ENCODE measurements around the gene TCERG1.

The TCERG1 gene

GRCh38 chr5:146446861-146447733 is at the start of gene TCERG1:
Gene TCERG1 (plus strand): TSS chr5:146447333. CDS start chr5:146447350, 17 bp downstream.
- peak; percentile 91 for DNase-seq

DNA sequence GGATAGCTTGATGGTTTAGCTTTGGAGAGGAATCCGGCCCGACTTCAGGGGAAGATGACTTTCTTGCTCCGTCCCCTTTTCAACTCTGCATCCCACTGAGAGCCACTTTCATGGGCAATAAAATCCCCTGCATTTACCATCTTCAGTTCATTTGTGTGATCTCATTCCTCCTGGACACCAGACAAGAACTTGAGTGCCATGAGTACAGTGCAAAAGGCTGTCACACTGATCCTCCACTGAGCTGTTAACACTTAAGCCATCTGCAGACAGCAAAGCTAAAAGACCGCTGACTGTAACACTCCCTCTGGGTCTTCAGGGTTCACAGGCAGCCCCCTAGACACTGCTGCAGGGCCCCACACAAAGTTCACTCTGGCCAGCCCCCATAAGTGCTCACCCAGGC is 48.3 kb upstream of the TCERG1 start:
- DNase-seq: peak; percentile 20

- DNase-seq: no peak
These were observed 47.7 kb upstream of the TCERG1 start for GRCh38 chr5:146399481-146399880.

- DNase-seq: no peak
These were observed 46.9 kb upstream of the TCERG1 start for GRCh38 chr5:146400201-146400600.

- DNase-seq: no peak
These were observed 46.1 kb upstream of the TCERG1 start for GRCh38 chr5:146401021-146401420.

DNA sequence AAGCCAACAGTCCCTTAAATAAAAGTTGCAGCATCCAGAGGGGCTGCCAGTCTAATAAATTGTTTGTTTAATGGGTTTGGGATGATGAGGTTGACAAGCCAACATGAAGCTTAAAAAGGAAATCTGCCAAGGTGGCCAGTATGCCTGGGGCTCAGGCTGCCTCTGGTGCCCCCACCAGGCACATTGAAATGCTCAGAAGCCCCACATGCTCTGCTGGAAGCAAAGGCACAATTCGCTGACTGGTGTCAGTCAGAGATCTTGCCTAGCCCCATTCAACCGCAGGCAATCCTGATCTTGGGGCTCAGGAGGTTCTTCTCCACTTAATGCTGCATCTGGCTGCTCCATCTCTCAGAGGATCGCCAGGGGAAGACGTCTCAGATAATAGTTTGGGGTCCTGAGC is 44.2 kb upstream of the TCERG1 start:
- DNase-seq: no peak

DNA sequence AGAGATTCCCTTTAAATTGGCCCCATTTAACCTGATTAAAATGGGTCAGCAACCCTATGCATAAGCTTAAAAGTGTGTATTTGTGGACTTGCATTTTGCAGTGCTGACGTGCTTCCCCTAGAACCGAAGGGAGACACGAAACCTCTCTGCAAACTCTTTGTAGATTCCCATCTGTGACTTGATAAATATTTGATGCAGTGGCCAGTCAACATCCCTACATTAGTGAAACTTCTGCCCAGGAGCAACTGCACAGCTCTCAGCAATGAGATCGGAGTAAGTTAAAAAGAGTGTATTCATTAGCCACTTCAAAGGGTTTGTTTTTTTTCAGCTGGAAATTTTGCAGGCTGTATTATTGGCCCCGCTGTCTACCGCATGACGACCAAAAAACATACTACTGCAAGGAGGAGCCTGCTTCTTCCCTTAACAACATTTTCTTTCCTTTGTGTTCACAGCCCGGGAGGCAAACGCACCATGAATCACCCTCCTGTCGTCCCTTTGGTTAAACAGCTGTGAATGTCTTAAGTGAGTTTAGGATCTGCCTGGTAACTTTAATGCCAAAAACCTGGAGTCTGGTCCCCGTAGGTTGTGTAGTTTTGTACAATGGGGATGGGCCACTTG is 38.0 kb upstream of the TCERG1 start:
- no peak for DNase-seq

GRCh38 chr5:146410272-146410671 is 36.9 kb upstream of the TCERG1 start:
- DNase-seq: no peak

DNA sequence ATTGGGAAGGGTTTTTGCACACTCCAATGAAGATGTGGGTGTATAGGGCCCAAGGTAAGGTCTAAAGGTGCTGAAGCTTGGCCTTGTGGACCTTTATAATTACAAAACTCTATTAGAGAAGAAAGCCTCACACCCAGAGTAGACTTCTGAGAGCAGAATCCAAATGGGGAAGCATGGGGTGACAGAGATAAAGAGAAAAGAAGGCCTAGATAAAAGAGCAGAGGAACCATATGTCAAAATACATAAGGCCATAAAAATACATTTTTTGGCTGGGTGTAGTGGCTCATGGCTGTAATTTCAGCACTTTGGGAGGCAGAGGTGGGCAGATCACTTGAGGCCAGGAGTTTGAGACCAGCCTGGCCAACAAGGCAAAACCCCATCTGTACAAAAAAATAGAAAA is 27.4 kb upstream of the TCERG1 start:
- no peak for DNase-seq

GRCh38 chr5:146425023-146425422 is 22.1 kb upstream of the TCERG1 start:
- DNase-seq: no peak

DNA sequence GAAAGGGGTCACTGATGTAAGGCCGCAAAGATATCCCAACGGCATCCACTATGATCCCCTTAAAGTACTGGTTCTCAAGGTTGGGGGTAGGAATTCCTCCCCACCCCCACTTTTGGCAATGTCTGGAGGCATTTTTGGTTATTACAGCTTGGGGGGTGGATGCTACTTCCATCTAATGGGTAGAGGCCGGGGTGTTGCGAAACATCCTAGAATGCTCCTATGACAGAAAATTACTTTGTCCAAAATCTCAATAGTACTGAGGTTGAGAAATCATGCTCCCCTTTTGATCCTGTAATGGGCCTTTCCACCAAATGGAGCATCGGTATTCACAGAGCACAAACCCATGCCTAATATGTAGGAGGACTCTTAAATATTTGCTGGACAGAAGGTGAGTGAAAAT is 20.8 kb upstream of the TCERG1 start:
- no peak for DNase-seq

GRCh38 chr5:146426853-146427618 is 20.1 kb upstream of the TCERG1 start:
- peak; percentile 42 for DNase-seq

GRCh38 chr5:146427619-146427997 is 19.5 kb upstream of the TCERG1 start:
- DNase-seq: no peak

- DNase-seq: no peak
These were observed 18.5 kb upstream of the TCERG1 start for GRCh38 chr5:146428658-146429057.

DNA sequence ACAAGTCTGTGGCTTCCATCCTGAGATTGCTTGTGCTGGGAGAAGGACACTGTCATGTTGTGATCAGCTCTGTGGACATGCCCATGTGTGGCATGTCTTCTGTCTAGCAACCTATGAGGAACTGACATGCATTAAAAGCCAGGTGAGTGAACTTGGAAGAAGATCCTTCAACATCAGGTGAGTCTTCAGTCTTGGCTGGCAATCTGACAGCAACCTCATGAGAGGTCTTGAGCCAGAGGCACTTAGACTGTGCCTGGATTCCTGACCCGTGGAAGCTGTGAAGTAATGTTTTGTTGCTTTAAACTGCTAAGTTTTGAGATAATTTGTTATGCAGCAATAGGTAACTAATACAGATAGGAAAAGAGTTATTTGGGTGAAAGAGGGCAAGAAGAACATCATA is 6.8 kb upstream of the TCERG1 start:
- DNase-seq: no peak

- DNase-seq: no peak
These were observed 6.2 kb upstream of the TCERG1 start for GRCh38 chr5:146440870-146441495.

GRCh38 chr5:146441896-146442295 is 5.2 kb upstream of the TCERG1 start:
- DNase-seq: no peak

- DNase-seq: no peak
These were observed 724 bp downstream of the TCERG1 start for GRCh38 chr5:146447734-146448380.

DNA sequence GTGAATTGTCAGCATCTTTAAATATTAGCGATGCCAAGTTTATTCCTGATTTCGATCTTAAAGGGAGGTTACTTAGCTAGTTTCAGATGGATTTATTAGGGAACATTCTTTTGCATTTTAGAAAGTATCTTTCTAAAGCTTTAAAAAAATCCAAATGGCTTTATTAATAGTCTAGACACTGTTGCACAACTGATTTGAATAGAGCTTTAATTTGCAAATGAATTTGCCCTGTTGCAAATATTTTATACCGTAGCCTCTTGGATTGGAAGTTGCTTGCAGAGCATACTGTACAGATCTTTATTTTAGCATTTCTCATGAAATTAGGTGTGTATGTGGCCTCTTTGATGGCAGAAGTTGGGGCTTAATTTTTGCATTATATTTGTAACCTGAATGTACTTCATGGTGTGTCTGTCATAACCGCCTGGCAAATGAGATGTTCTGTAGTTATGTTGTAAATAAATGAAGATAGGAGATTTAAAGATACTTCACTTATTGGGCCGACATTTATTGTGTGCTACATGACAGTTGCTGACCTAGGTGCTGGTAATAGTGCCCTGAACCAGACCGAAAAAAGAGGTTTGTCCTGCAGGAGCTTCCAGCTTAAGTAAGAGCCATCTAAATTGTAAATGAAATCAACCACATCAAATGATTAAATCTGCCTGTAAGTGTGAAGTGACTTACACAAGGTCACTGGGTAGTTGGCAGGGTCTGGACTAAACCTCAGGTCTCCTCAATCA is 1.8 kb downstream of the TCERG1 start:
- DNase-seq: no peak

- no peak for DNase-seq
These were observed 2.9 kb downstream of the TCERG1 start for GRCh38 chr5:146450002-146450401.

DNA sequence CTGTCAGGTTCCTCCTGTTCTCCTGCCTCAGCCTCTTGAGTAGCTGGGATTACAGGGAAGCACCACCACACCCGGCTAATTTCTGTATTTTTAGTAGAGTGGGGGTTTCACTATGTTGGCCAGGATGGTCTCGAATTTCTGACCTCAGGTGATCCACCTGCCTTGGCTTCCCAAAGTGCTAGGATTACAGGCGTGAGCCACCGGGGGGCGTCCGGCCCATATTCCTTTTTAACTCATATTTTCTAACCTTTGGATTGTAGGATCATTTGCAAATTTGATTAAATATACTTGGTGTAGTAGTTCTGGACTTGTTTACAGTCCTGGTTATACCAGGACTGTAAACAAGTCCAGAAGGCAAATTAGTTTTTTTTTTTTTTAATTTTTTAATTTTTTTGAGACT is 4.3 kb downstream of the TCERG1 start:
- DNase-seq: no peak

DNA sequence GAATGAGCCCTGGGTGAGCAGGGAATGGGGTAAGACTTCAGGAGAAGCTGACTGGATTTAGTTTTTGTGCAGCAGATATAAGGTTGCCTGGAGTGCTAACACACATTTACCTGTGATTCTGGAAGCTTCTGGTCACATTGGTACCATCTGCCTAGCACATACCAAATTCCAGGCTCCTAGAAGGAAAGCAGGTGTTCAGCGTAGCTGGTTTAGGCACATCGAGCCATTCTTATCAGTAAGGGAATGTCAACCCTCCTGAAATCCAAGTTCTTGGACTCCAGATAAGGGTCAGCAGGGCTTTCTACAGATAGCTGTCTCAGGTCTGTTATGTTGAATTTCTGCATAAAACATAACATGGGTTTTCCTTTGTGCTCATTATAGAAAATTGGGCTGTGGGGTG is 10.3 kb downstream of the TCERG1 start:
- DNase-seq: no peak

Data from DMS79 treated with DMSO at 0.1 percent for 48 hours (cell line).